CD14-positive monocyte (primary cell): ENCODE data around the gene TRIM33. TPM values are rescaled to one million over a fixed set of nuclear protein-coding genes. Genes with fewer than 3 reads are reported as not detected.

ENCODE experiments used
- DNase-seq, 3 donors: peaks; one replicate each; pipeline ENCODE4 v3.0.0-alpha.2; 2011 to 2022
- H2AFZ ChIP-seq: 2 replicates; pipeline ENCODE4 v1.6.0; 2012; ENCODE audit warnings: mild to moderate bottlenecking, low read depth, low read length, inconsistent platforms; ENCODE audit not compliant: insufficient read depth, poor library complexity, severe bottlenecking
- H3K27ac ChIP-seq, 2 donors: 1 replicate in 1 of 2; 2 replicates in 1 of 2; pipeline ENCODE4 v1.5.1; 2012 to 2013; ENCODE audit warnings: low read length in 2 of 2, control low read depth in 1 of 2, inconsistent platforms in 1 of 2, low read depth in 1 of 2, mild to moderate bottlenecking in 1 of 2
- H3K27me3 ChIP-seq, 2 donors: one replicate each; pipeline versions ENCODE4 v1.6.0 to v1.6.1; 2011 to 2013; ENCODE audit warnings: low read length in 2 of 2; ENCODE audit not compliant: control insufficient read depth in 2 of 2, insufficient read depth in 2 of 2
- H3K36me3 ChIP-seq, 2 donors: replicated peaks in 1 of 2; 1 replicate in 1 of 2; 2 replicates in 1 of 2; pipeline versions ENCODE4 v1.5.1 to v1.6.1; 2012 to 2013; ENCODE audit warnings: low read length in 2 of 2, control low read depth in 1 of 2, inconsistent platforms in 1 of 2, mild to moderate bottlenecking in 1 of 2; ENCODE audit not compliant: insufficient read depth in 2 of 2, control insufficient read depth in 1 of 2
- H3K4me1 ChIP-seq, 2 donors: 1 replicate in 1 of 2; 2 replicates in 1 of 2; pipeline versions ENCODE4 v1.5.1 to v1.6.1; 2012 to 2013; ENCODE audit warnings: low read length in 2 of 2, control low read depth in 1 of 2, inconsistent platforms in 1 of 2, mild to moderate bottlenecking in 1 of 2, moderate library complexity in 1 of 2; ENCODE audit not compliant: insufficient read depth in 2 of 2, control insufficient read depth in 1 of 2
- H3K4me2 ChIP-seq: replicated peaks from 2 replicates; pipeline ENCODE3; 2012; ENCODE audit warnings: low read length, moderate library complexity, mild to moderate bottlenecking; ENCODE audit not compliant: poor library complexity, severe bottlenecking; ENCODE audit errors: extremely low read depth
- H3K4me3 ChIP-seq, 3 experiments: fragments of 200-600 bp in 1 of 3; sonication (generic) in 1 of 3; replicated peaks in 1 of 3; 1 replicate in 2 of 3; 2 replicates in 1 of 3; pipeline ENCODE4 v1.5.1; 2011 to 2013; ENCODE audit warnings: low read length in 3 of 3, mild to moderate bottlenecking in 3 of 3, control low read depth in 2 of 3, low read depth in 2 of 3, inconsistent platforms in 1 of 3, moderate library complexity in 1 of 3
- H3K79me2 ChIP-seq: 2 replicates; pipeline ENCODE4 v1.6.0; 2012; ENCODE audit warnings: mild to moderate bottlenecking, control low read depth, inconsistent platforms, low read length, moderate library complexity; ENCODE audit not compliant: insufficient read depth
- H3K9ac ChIP-seq: 2 replicates; pipeline ENCODE4 v1.6.0; 2017; ENCODE audit warnings: low read length, mild to moderate bottlenecking; ENCODE audit not compliant: insufficient read depth, poor library complexity, severe bottlenecking
- H3K9me3 ChIP-seq, 2 donors: replicated peaks in 1 of 2; 1 replicate in 1 of 2; 2 replicates in 1 of 2; pipeline versions ENCODE4 v1.5.1 to v1.6.1; 2012 to 2013; ENCODE audit warnings: low read length in 2 of 2, control low read depth in 1 of 2; ENCODE audit not compliant: control insufficient read depth in 1 of 2, insufficient read depth in 1 of 2
- H4K20me1 ChIP-seq: 2 replicates; pipeline ENCODE4 v1.6.0; 2012; ENCODE audit warnings: mild to moderate bottlenecking, low read length, control low read depth, moderate library complexity; ENCODE audit not compliant: insufficient read depth
- H3K27ac Mint-ChIP-seq, 7 donors: one replicate each; pipeline ENCODE4 v1.8.0; 2020; ENCODE audit warnings: mild to moderate bottlenecking in 7 of 7, mixed read lengths in 7 of 7, moderate library complexity in 6 of 7, inconsistent platforms in 2 of 7
- H3K27me3 Mint-ChIP-seq, 3 donors: one replicate each; pipeline ENCODE4 v1.8.0; 2021 to 2022; ENCODE audit warnings: low read depth in 3 of 3, mild to moderate bottlenecking in 3 of 3, mixed read lengths in 3 of 3, moderate library complexity in 3 of 3, inconsistent platforms in 1 of 3
- H3K36me3 Mint-ChIP-seq, 2 donors: one replicate each; pipeline ENCODE4 v1.8.0; 2020; ENCODE audit warnings: mixed read lengths in 2 of 2, inconsistent platforms in 1 of 2, mild to moderate bottlenecking in 1 of 2
- H3K4me1 Mint-ChIP-seq: one replicate; pipeline ENCODE4 v1.8.0; 2020; ENCODE audit warnings: mild to moderate bottlenecking, mixed read lengths
- H3K4me3 Mint-ChIP-seq, 2 donors: one replicate each; pipeline ENCODE4 v1.8.0; 2020; ENCODE audit warnings: mild to moderate bottlenecking in 2 of 2, mixed read lengths in 2 of 2, moderate library complexity in 1 of 2
- H3K9me3 Mint-ChIP-seq, 7 donors: one replicate each; pipeline ENCODE4 v1.8.0; 2020 to 2022; ENCODE audit warnings: mixed read lengths in 7 of 7, mild to moderate bottlenecking in 6 of 7, moderate library complexity in 6 of 7, inconsistent platforms in 2 of 7
- WGBS: methylation state at CpG from one replicate; pipeline ENCODE4 v1.1.5; 2013; ENCODE audit warnings: missing lambda C conversion rate; ENCODE audit not compliant: insufficient coverage; 5-methylcytosine and 5-hydroxymethylcytosine counted together
- intact Hi-C, 2 donors: fragments of 100-400 bp; cut with micrococcal nuclease; formaldehyde crosslinking; loops; one replicate each; pipeline versions ENCODE4 v1.15.0 to v1.15.1; 2023
- polyA plus RNA-seq, 3 donors: library from polyadenylated mRNA; depleted of rRNA in 1 of 3; unstranded in 2 of 3; stranded (reverse) in 1 of 3; fragments of 300-500 nt in 2 of 3; fragments of >200 nt in 1 of 3; fragmentation: Illumina TruSeq in 2 of 3; gene quantifications; 1 replicate in 2 of 3; 2 replicates in 1 of 3; pipeline ENCODE4 v1.2.3, GENCODE V29; 2012 to 2021
- TF ChIP-seq, protein P1 (sequence below): fragments of 200-600 bp; IDR thresholded peaks from one replicate; pipeline ENCODE4 v1.8.0; 2022; ENCODE audit warnings: antibody characterized with exemption, mild to moderate bottlenecking

Gene TRIM33
- polyA plus RNA-seq, 3 donors, result 11.8 to 16.5 (median 13.7) TPM

DNA sequence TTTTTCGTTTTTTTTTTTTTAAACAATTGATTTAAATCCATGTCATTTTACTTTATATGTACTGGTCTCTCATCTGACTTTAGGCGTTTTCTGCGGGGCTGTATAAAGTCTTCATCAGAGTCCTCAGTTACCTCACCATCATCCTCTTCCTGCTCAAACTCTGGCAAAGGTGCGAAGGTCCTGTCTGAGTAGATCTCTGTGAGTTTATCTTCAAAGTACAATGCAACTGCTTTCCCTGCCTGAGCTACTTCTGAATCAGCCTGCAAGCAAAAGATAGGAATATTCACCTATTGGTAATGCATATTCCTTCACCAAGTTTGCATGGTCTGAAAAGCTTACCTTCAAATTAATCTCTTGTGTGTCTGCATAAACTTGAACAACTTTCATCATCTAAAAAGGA is 113.4 kb downstream of the TRIM33 start:
- DNase-seq, result no peak
- Mint-ChIP-seq H3K27ac (peak overlapping the region in 1 of 7 donors; percentile 38), H3K9me3 (no peaks in the 10 kb centered on the region), H3K4me3 (no peak overlapping the region), H3K36me3 (peaks cover 70 to 80% of the 10 kb centered on the region in 2 donors), H3K4me1 (no peaks in the 10 kb centered on the region), H3K27me3 (no peaks in the 10 kb centered on the region)
- intact Hi-C loops, result no loop called here
- Histone ChIP-seq H3K9ac (no peak overlapping the region), H3K4me3 (no peak overlapping the region), H4K20me1 (no peaks in the 10 kb centered on the region), H3K4me1 (no peaks in the 10 kb centered on the region), H3K4me2 (no peak overlapping the region), H2AFZ (no peak overlapping the region), H3K9me3 (no peaks in the 10 kb centered on the region), H3K27ac (no peak overlapping the region), H3K36me3 (peaks cover 61 to 96% of the 10 kb centered on the region in 2 donors), H3K79me2 (no peaks in the 10 kb centered on the region), H3K27me3 (no peaks in the 10 kb centered on the region)
- TF ChIP-seq, protein P1, sequence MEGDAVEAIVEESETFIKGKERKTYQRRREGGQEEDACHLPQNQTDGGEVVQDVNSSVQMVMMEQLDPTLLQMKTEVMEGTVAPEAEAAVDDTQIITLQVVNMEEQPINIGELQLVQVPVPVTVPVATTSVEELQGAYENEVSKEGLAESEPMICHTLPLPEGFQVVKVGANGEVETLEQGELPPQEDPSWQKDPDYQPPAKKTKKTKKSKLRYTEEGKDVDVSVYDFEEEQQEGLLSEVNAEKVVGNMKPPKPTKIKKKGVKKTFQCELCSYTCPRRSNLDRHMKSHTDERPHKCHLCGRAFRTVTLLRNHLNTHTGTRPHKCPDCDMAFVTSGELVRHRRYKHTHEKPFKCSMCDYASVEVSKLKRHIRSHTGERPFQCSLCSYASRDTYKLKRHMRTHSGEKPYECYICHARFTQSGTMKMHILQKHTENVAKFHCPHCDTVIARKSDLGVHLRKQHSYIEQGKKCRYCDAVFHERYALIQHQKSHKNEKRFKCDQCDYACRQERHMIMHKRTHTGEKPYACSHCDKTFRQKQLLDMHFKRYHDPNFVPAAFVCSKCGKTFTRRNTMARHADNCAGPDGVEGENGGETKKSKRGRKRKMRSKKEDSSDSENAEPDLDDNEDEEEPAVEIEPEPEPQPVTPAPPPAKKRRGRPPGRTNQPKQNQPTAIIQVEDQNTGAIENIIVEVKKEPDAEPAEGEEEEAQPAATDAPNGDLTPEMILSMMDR, result no peak
- no CpG with 5 or more reads among the region's 4 CpGs for WGBS

DNA sequence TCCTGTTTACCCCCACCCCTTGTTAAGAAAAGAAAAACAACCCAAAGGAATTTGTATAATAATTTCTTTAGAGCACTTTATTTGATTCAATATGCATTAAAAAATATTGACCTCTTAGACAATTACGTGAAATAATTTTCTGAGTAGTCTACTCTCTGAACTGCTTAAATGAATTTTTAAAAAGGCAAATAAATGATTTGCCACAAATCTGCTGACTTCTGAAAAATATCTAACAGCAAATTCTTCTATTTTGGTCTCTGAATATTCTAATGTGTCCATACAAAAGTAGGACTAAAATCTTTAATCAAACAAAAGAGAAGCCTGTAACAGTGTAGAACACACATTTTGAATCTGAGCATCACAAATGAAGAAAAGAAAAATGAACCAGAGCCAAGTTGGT is 115.1 kb downstream of the TRIM33 start:
- H4K20me1 ChIP-seq, result no peaks in the 10 kb centered on the region
- H3K9me3 ChIP-seq, result no peaks in the 10 kb centered on the region
- no CpG with 5 or more reads among the region's 1 CpG for WGBS
- no peak overlapping the region for H2AFZ ChIP-seq
- peaks cover 69 to 79% of the 10 kb centered on the region in 2 donors for H3K36me3 Mint-ChIP-seq
- H3K27ac ChIP-seq, result peak overlapping the region in 1 of 2 donors; percentile 29
- H3K4me1 Mint-ChIP-seq, result no peaks in the 10 kb centered on the region
- no peaks in the 10 kb centered on the region for H3K79me2 ChIP-seq
- H3K4me3 Mint-ChIP-seq, result no peak overlapping the region
- no peaks in the 10 kb centered on the region for H3K27me3 Mint-ChIP-seq
- H3K27me3 ChIP-seq, result no peaks in the 10 kb centered on the region
- no peak overlapping the region for H3K9ac ChIP-seq
- DNase-seq, result no peak
- H3K36me3 ChIP-seq, result peaks cover 49 to 96% of the 10 kb centered on the region in 2 donors
- no peak overlapping the region for H3K4me2 ChIP-seq
- H3K27ac Mint-ChIP-seq, result no peak overlapping the region
- intact Hi-C loops, result no loop called here
- H3K4me3 ChIP-seq, result no peak overlapping the region
- TF ChIP-seq, protein P1, result no peak
- no peaks in the 10 kb centered on the region for H3K4me1 ChIP-seq
- H3K9me3 Mint-ChIP-seq, result no peaks in the 10 kb centered on the region
